OCI-LY1 (cell line): ENCODE results near the gene RERG.

Experiments used
- EZH2 ChIP-seq: fragments of 200-600 bp; sonication (generic), shearing (Covaris generic); IDR thresholded peaks from 2 replicates; pipeline ENCODE4 v1.8.0; 2017; ENCODE audit warnings: borderline replicate concordance, mixed run types, mild to moderate bottlenecking, antibody characterized with exemption, low read length, moderate library complexity, mixed read lengths
- TF ChIP-seq, protein P1 (sequence below): fragments of 200-600 bp; sonication (generic), shearing (Covaris generic); IDR thresholded peaks from 2 replicates; pipeline ENCODE4 v1.5.1; 2017; ENCODE audit warnings: mild to moderate bottlenecking, antibody characterized with exemption, low read length, moderate library complexity, mixed read lengths

DNA sequence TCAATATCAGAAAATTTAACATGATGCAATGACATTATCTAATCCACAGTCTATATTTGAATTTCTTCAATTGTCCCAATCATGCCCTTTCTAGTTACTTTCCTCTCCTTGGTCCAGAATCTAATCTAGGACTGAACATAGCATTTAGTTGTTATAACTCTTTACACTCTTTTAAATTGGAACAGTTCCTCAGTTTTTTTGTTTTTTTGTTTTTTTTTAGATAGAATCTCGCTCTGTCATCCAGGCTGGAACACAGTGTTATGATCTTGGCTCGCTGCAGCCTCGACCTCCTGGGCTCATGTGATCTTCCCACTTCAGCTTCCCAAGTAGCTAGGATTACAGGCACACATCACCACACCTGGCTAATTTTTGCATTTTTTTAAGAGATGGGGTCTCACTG, 63.1 kb downstream of the RERG start:
- TF ChIP-seq, protein P1, sequence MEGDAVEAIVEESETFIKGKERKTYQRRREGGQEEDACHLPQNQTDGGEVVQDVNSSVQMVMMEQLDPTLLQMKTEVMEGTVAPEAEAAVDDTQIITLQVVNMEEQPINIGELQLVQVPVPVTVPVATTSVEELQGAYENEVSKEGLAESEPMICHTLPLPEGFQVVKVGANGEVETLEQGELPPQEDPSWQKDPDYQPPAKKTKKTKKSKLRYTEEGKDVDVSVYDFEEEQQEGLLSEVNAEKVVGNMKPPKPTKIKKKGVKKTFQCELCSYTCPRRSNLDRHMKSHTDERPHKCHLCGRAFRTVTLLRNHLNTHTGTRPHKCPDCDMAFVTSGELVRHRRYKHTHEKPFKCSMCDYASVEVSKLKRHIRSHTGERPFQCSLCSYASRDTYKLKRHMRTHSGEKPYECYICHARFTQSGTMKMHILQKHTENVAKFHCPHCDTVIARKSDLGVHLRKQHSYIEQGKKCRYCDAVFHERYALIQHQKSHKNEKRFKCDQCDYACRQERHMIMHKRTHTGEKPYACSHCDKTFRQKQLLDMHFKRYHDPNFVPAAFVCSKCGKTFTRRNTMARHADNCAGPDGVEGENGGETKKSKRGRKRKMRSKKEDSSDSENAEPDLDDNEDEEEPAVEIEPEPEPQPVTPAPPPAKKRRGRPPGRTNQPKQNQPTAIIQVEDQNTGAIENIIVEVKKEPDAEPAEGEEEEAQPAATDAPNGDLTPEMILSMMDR = no peak
- no peak for TF ChIP-seq EZH2
